Sigmoid colon (tissue), 7 donors: ENCODE results near the gene SDHA. TPM values are rescaled to one million over a fixed set of nuclear protein-coding genes. Genes with fewer than 3 reads are reported as not detected.
A peak's percentile ranks its signal among the peaks of the same experiment; 100 is the strongest.

Experiments used
- DNase-seq: peaks from one replicate; pipeline ENCODE4 v3.0.0-alpha.2; 2019
- H3K27ac ChIP-seq, 4 donors: fragments of 200-600 bp; sonication (generic); one replicate each; pipeline ENCODE4 v1.5.1; 2016 to 2019; ENCODE audit warnings: mild to moderate bottlenecking in 1 of 4
- H3K27me3 ChIP-seq, 3 donors: fragments of 200-600 bp; sonication (generic); one replicate each; pipeline ENCODE4 v1.5.1; 2019; ENCODE audit warnings: mild to moderate bottlenecking in 1 of 3
- H3K36me3 ChIP-seq, 4 donors: fragments of 200-600 bp; sonication (generic); one replicate each; pipeline ENCODE4 v1.5.1; 2016 to 2019
- H3K4me1 ChIP-seq, 4 donors: fragments of 200-600 bp; sonication (generic); one replicate each; pipeline ENCODE4 v1.5.1; 2017 to 2019
- H3K4me3 ChIP-seq, 4 donors: fragments of 200-600 bp; sonication (generic); one replicate each; pipeline ENCODE4 v1.5.1; 2017 to 2019; ENCODE audit warnings: mild to moderate bottlenecking in 2 of 4, moderate library complexity in 1 of 4
- H3K9me3 ChIP-seq, 4 donors: fragments of 200-600 bp in 3 of 4; sonication (generic) in 3 of 4; one replicate each; pipeline versions ENCODE4 v1.5.1 to v1.6.1; 2013 to 2019
- EP300 ChIP-seq, 4 donors: sonication (generic); formaldehyde crosslinking; IDR thresholded peaks; one replicate each; pipeline ENCODE4 v1.6.1; 2017; ENCODE audit warnings: antibody characterized with exemption in 4 of 4
- POLR2A ChIP-seq, 2 donors: fragments of 450-650 bp; IDR thresholded peaks; one replicate each; pipeline ENCODE4 v1.6.1; 2016; ENCODE audit warnings: antibody characterized with exemption in 2 of 2, mild to moderate bottlenecking in 2 of 2, moderate library complexity in 2 of 2
- POLR2AphosphoS5 ChIP-seq, 4 donors: sonication (generic); formaldehyde crosslinking; IDR thresholded peaks; one replicate each; pipeline ENCODE4 v1.6.1; 2017; ENCODE audit warnings: antibody characterized with exemption in 4 of 4
- WGBS, 2 donors: extraction: QIAGEN DNeasy Blood & Tissue Kit; methylation state at CpG; one replicate each; pipeline ENCODE4 v1.1.7; 2013; 5-methylcytosine and 5-hydroxymethylcytosine counted together
- intact Hi-C: fragments of 100-400 bp; cut with DNase I; formaldehyde crosslinking; loops from one replicate; pipeline ENCODE4 v1.15.1; 2023
- polyA plus RNA-seq, 3 donors: library from polyadenylated mRNA; stranded (reverse); fragments of 200-250 nt; gene quantifications; one replicate each; pipeline ENCODE4 v1.2.3, GENCODE V29; 2013
- total RNA-seq, 4 donors: library from RNA; depleted of rRNA; stranded (reverse); fragments of >200 nt; gene quantifications; one replicate each; pipeline ENCODE4 v1.1.0, GENCODE V29; 2016
- TF ChIP-seq, protein P1 (sequence below), 4 experiments: fragments of 450-650 bp in 3 of 4; fragments of 200-600 bp in 1 of 4; IDR thresholded peaks; one replicate each; pipeline ENCODE4 v1.5.1; 2016 to 2019; ENCODE audit warnings: antibody characterized with exemption in 4 of 4, mild to moderate bottlenecking in 3 of 4, moderate library complexity in 2 of 4
- donor health status: healthy with polysubstance abuse.
- donor health status: Bipolar disorder and iron deficiency.
- donor health status: healthy.

The SDHA gene
- total and polyA plus RNA-seq, 7 donors: 72.7 to 290 (median 87.0) TPM

DNA sequence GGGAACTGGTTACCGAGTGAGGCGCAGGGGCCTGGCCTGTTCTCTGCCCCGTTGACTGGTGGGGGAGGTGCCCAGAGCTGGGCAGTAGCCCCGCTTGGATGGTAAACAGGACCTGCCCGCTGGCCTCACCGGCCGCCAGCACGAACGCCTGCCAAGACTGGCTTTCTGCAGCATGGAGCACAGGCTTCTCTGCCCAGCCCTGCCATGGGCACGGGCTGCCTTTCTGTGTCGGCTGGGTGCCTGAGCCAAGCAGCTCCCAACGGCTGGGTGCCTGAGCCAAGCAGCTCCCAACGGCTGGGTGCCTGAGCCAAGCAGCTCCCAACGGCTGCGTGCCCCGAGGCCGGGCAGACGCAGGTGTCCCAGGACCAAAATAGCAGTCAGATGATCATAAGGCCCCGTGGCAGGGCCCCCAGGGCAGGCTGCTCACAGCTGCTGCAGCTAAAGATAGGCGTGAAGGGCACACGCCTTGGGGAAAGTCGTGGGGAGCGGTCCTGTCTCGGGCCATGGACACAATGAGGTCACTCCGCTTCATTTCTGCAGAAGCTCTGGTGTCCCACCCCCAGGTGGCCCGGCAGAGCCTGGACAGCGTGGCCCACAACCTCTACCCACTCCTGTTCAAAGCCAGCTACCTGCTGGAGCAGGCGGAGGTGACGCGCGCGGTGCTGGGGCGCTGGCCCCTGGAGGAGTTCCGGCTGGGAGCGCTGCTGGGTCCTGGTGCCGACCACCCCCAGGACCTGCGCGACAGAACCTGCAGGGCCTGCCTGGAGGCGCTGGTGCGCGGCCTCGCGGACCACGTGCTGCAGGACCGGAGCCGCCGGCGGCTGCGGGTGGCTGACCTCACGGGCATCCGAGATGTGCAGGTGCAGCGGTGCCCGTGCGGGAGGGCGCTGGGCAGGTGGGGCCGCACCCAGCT lies 26.8 kb upstream of the SDHA start, which contains the start of gene LRRC14B:
Gene LRRC14B (plus strand): TSS at position 460 of the 913 bp plus-strand sequence. CDS start 44 bp downstream, at position 504.
- H3K4me3 ChIP-seq: peak within 1 kb of the TSS in 2 of 4 donors; percentile 24 to 28
- peaks cover 0 to 14% (median 0%) of the 10 kb centered on the region in 3 donors for H3K27me3 ChIP-seq
- 8 to 17% methylated on average over 56 of the region's 56 CpGs for WGBS, 2 donors

DNA sequence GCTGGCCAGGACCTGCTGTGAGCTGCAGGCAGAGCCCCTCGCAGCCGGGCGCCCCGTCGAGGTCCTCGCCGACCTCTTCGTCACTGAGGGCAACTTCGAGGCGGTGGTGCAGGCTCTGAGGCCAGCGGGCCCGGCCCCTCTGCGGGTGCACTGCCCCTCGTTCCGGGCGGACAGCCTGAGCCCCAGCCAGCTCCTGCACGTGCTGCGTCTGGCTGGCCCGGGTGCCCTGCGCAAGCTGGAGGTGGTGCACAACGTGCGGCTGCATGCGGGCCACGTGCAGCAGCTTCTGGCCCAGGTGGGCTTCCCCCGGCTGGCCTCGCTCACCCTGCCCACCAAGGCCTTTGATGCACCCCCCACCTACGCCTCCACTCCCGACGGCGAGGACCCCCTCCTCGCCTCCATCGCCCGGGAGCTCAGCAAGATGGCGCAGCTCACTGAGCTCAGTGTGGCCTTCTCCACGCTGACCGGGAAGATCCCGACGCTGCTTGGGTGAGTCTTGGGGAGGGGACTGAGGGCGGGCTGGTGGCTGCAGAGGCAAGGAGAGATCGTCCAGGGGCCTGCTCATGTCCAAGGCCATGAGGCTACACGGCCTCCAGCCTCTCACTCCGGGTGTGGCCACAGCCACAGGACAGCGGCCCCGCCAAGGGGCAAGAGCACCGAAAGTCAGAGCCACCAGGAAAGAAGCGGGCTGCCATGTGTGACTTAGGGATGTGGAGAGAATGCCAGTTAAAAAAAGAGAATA lies 26.0 kb upstream of the SDHA start:
- intact Hi-C loops: no loop called here
- 84 to 86% methylated on average over 46 of the region's 46 CpGs for WGBS, 2 donors
- no peaks in the 10 kb centered on the region for H3K36me3 ChIP-seq
- no peaks in the 10 kb centered on the region for H3K9me3 ChIP-seq
- TF ChIP-seq POLR2A (IDR thresholded peaks at IDR 0.05) (no peak), EP300 (IDR thresholded peaks at IDR 0.05) (no peak), POLR2AphosphoS5 (IDR thresholded peaks at IDR 0.05) (no peak)
- TF ChIP-seq, protein P1, sequence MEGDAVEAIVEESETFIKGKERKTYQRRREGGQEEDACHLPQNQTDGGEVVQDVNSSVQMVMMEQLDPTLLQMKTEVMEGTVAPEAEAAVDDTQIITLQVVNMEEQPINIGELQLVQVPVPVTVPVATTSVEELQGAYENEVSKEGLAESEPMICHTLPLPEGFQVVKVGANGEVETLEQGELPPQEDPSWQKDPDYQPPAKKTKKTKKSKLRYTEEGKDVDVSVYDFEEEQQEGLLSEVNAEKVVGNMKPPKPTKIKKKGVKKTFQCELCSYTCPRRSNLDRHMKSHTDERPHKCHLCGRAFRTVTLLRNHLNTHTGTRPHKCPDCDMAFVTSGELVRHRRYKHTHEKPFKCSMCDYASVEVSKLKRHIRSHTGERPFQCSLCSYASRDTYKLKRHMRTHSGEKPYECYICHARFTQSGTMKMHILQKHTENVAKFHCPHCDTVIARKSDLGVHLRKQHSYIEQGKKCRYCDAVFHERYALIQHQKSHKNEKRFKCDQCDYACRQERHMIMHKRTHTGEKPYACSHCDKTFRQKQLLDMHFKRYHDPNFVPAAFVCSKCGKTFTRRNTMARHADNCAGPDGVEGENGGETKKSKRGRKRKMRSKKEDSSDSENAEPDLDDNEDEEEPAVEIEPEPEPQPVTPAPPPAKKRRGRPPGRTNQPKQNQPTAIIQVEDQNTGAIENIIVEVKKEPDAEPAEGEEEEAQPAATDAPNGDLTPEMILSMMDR (IDR thresholded peaks at IDR 0.05): no peak
- peak; percentile 59 for DNase-seq
- no peak overlapping the region for H3K4me3 ChIP-seq
- H3K27ac ChIP-seq: peak overlapping the region in 2 of 4 donors; percentile 54 to 66
- peaks cover 0 to 14% (median 0%) of the 10 kb centered on the region in 3 donors for H3K27me3 ChIP-seq
- H3K4me1 ChIP-seq: peaks cover 0 to 33% (median 26%) of the 10 kb centered on the region in 4 donors

More for the DNA sequence above, 26.8 kb upstream of the SDHA start, which contains the start of gene LRRC14B:
- TF ChIP-seq, protein P1 (IDR thresholded peaks at IDR 0.05): no peak
- TF ChIP-seq EP300 (IDR thresholded peaks at IDR 0.05) (peak in 1 of 4 donors; percentile 24), POLR2A (IDR thresholded peaks at IDR 0.05) (no peak), POLR2AphosphoS5 (IDR thresholded peaks at IDR 0.05) (peak in 2 of 4 donors; percentile 16 to 30)
- Histone ChIP-seq H3K9me3 (no peaks in the 10 kb centered on the region), H3K27ac (peak within 1 kb of the TSS; percentile 53 to 75 (median 60)), H3K4me1 (peaks cover 0 to 33% (median 26%) of the 10 kb centered on the region in 4 donors), H3K36me3 (no peaks in the 10 kb centered on the region)
- DNase-seq: peak; percentile 87
- intact Hi-C loops: no loop called here

DNA sequence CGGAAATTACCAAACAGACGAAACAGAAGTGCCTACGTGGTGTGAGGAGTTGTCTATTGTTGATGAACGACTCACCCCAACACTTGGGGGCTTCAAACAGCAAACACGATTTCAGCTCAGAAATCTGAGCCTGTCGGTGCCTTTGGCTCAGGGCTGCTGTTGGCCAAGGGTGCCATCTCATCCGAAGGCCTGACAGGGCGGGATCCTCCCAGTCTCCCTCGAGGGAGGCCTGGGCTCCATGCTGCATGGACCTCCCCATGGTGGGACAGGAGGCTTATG lies 25.5 kb upstream of the SDHA start:
- Histone ChIP-seq H3K27ac (no peak overlapping the region), H3K9me3 (no peaks in the 10 kb centered on the region), H3K27me3 (peaks cover 0 to 14% (median 0%) of the 10 kb centered on the region in 3 donors), H3K36me3 (no peaks in the 10 kb centered on the region), H3K4me3 (no peak overlapping the region), H3K4me1 (peaks cover 0 to 31% (median 26%) of the 10 kb centered on the region in 4 donors)
- intact Hi-C loops: no loop called here
- no peak for DNase-seq
- TF ChIP-seq, protein P1 (IDR thresholded peaks at IDR 0.05): no peak
- TF ChIP-seq POLR2AphosphoS5 (IDR thresholded peaks at IDR 0.05): no peak
- TF ChIP-seq POLR2A (IDR thresholded peaks at IDR 0.05): no peak
- TF ChIP-seq EP300 (IDR thresholded peaks at IDR 0.05): no peak
- WGBS, 2 donors: 81 to 82% methylated on average over 9 of the region's 9 CpGs

DNA sequence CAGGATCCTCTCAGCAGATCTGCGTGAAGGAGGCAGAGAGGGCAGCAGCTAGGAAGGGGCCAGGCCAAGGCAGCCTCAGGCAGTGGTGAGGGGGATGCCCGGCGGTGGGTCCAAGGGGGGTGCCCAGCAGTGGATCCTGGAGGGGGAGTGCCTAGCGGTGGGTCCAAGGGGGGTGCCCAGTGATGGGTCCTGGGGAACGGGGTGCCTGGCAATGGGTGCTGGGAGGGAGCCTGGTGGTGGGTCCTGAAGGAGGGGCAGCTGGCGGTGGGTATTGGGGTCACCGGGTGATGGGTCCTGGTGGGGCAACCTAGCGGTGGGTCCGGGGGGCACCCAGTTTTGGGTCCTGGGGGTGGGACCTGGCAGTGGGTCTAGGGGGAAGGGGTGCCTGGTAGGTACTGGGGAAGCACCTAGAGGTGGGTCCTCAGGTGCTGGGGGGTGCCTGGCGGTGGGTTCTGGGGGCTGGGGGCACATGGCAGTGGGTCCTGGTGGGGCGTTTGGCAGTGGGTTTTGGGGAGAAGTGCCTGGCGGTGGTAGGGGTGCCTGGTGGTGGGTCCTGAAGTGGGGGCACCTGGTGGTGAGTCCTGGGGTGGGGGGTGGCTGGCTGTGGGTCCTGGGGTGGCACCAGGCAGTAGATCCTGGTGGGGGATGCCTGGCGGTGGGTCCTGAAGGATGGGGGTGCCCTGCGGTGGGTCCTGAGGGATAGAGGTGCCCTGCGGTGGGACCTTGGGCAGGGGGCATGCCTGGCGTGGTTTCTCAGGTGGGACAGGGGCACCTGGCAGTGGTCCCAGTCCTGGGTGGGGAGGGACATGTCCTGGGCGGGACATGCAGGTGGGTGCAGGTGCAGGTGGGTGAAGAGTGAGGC lies 24.9 kb upstream of the SDHA start:
- intact Hi-C loops: no loop called here
- 88% methylated on average over 17 of the region's 17 CpGs for WGBS, 2 donors
- Histone ChIP-seq H3K4me3 (no peak overlapping the region), H3K36me3 (no peaks in the 10 kb centered on the region), H3K9me3 (no peaks in the 10 kb centered on the region), H3K27me3 (peaks cover 0 to 14% (median 0%) of the 10 kb centered on the region in 3 donors), H3K4me1 (peaks cover 0 to 25% (median 21%) of the 10 kb centered on the region in 4 donors), H3K27ac (no peak overlapping the region)
- TF ChIP-seq POLR2A (IDR thresholded peaks at IDR 0.05): no peak
- TF ChIP-seq EP300 (IDR thresholded peaks at IDR 0.05): no peak
- TF ChIP-seq POLR2AphosphoS5 (IDR thresholded peaks at IDR 0.05): no peak
- TF ChIP-seq, protein P1 (IDR thresholded peaks at IDR 0.05): no peak
- DNase-seq: peak; percentile 67
